Thyroid gland (tissue), 4 donors: ENCODE measurements around the gene TMEM121. TPM values are rescaled to one million over a fixed set of nuclear protein-coding genes. Genes with fewer than 3 reads are reported as not detected.
"Not testable (repeated sequence)": the region's sequence is repeated elsewhere in the genome, so short reads cannot be mapped to it uniquely, and the experiment has no call there.

Experiments
- DNase-seq, 2 donors: peaks; one replicate each; pipeline ENCODE4 v3.0.0-alpha.2; 2019
- H3K27ac ChIP-seq, 3 donors: fragments of 200-600 bp; sonication (generic); 1 replicate in 2 of 3; 2 replicates in 1 of 3; pipeline ENCODE4 v1.5.1; 2016 to 2019; ENCODE audit warnings: mild to moderate bottlenecking in 1 of 3, moderate library complexity in 1 of 3
- H3K27me3 ChIP-seq: fragments of 200-600 bp; sonication (generic); one replicate; pipeline ENCODE4 v1.5.1; 2019
- H3K36me3 ChIP-seq, 2 donors: fragments of 200-600 bp; sonication (generic); one replicate each; pipeline ENCODE4 v1.5.1; 2016 to 2019
- H3K4me1 ChIP-seq, 2 donors: fragments of 200-600 bp; sonication (generic); one replicate each; pipeline ENCODE4 v1.5.1; 2017 to 2019
- H3K4me3 ChIP-seq, 3 donors: fragments of 200-600 bp; sonication (generic); replicated peaks in 1 of 3; 1 replicate in 2 of 3; 2 replicates in 1 of 3; pipeline ENCODE4 v1.5.1; 2016; ENCODE audit warnings: mild to moderate bottlenecking in 1 of 3
- H3K9me3 ChIP-seq: fragments of 200-600 bp; sonication (generic); one replicate; pipeline ENCODE4 v1.5.1; 2017
- POLR2A ChIP-seq, 2 donors: fragments of 450-650 bp; IDR thresholded peaks; one replicate each; pipeline ENCODE4 v1.6.1; 2017; ENCODE audit warnings: antibody characterized with exemption in 2 of 2, mild to moderate bottlenecking in 2 of 2, moderate library complexity in 1 of 2
- WGBS, 2 donors: methylation state at CpG; one replicate each; pipeline ENCODE4 v1.1.5; 2017; 5-methylcytosine and 5-hydroxymethylcytosine counted together
- intact Hi-C: fragments of 100-400 bp; cut with DNase I; formaldehyde crosslinking; loops from one replicate; pipeline ENCODE4 v1.15.1; 2023
- total RNA-seq, 4 donors: library from RNA; depleted of rRNA; stranded (reverse); fragments of >200 nt; gene quantifications; one replicate each; pipeline ENCODE4 v1.2.3, GENCODE V29; 2016
- TF ChIP-seq, protein P1 (sequence below), 6 experiments: fragments of 200-600 bp in 3 of 6; fragments of 450-650 bp in 3 of 6; sonication (generic) in 3 of 6; IDR thresholded peaks; one replicate each; pipeline ENCODE4 v1.5.1; 2016 to 2019; ENCODE audit warnings: antibody characterized with exemption in 6 of 6, mild to moderate bottlenecking in 2 of 6, inconsistent platforms in 1 of 6, moderate library complexity in 1 of 6

TMEM121 gene
- total RNA-seq, 4 donors from 2014 or later = 9.3 to 19.1 (median 15.2) TPM

DNA sequence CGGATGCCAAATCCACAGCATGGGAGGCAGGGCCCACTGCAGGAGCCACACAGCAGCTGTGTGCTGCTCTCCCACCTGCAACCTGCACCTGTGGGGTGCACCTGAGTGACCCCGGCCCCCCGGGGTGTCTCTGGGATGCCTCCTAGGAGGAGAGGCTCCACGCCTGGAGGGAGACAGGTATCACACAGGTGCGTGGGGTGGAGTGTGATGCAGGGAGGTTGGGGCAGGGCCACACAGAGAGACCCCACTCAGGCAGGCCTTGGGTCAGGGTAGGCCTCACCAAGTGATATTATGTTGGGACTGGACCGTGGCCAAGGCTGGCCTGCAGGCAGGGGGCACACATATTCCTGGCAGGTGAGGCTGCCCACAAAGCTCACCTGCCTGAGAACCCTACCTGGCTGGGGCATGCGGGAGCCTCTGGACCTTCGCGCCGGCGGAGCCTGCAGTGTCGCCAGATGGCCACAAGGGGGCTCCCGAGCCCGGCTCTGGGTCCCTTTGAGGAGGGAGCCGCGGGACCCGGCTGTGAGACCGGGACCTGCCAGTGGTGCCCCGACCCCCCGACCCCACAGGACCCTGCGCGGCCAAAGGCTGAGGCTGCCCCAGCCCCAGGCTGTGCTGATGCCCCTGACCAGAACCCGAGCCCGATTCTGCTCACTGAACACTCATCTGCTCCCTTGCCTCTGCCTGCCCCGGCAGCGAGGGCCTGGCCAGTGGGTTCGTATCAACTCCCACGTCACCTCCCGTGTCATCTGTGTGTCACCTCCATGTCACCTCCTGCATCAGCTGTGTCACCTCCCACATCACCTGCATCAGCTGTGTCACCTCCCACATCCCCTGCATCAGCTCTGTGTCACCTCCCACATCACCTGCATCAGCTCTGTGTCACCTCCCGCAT is 11.4 kb downstream of the TMEM121 start:
- TF ChIP-seq POLR2A (IDR thresholded peaks at IDR 0.05) = no peak
- TF ChIP-seq, protein P1, sequence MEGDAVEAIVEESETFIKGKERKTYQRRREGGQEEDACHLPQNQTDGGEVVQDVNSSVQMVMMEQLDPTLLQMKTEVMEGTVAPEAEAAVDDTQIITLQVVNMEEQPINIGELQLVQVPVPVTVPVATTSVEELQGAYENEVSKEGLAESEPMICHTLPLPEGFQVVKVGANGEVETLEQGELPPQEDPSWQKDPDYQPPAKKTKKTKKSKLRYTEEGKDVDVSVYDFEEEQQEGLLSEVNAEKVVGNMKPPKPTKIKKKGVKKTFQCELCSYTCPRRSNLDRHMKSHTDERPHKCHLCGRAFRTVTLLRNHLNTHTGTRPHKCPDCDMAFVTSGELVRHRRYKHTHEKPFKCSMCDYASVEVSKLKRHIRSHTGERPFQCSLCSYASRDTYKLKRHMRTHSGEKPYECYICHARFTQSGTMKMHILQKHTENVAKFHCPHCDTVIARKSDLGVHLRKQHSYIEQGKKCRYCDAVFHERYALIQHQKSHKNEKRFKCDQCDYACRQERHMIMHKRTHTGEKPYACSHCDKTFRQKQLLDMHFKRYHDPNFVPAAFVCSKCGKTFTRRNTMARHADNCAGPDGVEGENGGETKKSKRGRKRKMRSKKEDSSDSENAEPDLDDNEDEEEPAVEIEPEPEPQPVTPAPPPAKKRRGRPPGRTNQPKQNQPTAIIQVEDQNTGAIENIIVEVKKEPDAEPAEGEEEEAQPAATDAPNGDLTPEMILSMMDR (IDR thresholded peaks at IDR 0.05) = peak; percentile 64 to 98 (median 86)
- no peak overlapping the region for H3K4me3 ChIP-seq
- H3K27ac ChIP-seq = no peak overlapping the region
- intact Hi-C loops = no loop called here
- peak; percentile 56 to 59 for DNase-seq
- H3K27me3 ChIP-seq = no peaks in the 10 kb centered on the region
- WGBS, 2 donors = 37 to 44% methylated on average over 8 to 13 of the region's 30 CpGs
- no peaks in the 10 kb centered on the region for H3K36me3 ChIP-seq
- H3K4me1 ChIP-seq = peaks cover 0 to 5% of the 10 kb centered on the region in 2 donors
- no peaks in the 10 kb centered on the region for H3K9me3 ChIP-seq

DNA sequence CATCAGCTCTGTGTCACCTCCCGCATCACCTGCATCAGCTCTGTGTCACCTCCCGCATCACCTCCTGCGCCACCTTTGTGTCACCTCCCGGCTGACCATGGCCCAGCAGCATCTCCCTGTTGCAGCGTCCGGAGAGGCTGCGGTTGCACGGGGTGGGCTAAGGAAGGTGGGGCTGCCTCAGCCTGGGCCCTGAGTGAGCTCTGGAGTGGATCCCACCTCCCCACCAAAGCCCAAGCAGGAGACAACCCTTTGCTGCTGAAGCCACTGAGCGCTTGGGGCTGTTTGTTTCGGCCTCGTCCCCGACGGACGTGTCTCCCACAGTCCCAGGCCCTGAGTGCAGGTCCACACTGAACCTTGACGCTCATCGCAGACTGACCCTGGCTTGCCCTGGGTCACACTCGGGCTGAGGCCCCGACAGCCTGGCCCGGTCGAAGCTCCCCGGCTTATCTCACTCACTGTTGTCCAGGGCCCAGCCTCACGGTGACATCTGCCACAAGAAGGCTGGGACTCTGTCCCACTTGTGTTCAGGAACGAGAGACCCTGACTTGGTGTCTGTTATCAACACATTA is 12.2 kb downstream of the TMEM121 start:
- 87 to 92% methylated on average over 13 to 23 of the region's 23 CpGs for WGBS, 2 donors
- intact Hi-C loops = no loop called here

DNA sequence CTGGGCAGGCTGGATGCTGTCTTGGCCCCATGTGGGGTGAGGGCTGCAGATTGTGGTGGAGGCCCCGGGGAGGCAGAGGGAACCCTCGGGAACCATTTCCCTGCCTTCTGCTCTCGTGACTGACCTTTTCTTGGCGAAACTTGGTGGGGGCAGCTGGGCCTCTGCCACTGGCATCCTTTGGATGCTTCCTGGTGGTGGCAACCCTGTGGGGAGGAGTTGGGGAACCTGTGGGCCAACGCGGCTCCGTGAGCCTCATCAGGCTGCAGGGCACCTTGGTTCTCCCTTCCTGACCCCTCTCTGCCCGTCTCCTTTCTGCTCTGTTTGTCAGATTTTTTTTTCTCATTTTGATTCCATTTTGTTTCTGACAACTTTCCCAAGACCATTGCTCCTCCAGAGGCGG is 14.4 kb downstream of the TMEM121 start:
- intact Hi-C loops = no loop called here
- Histone ChIP-seq H3K9me3 (no peaks in the 10 kb centered on the region), H3K4me1 (peaks cover 0 to 5% of the 10 kb centered on the region in 2 donors), H3K36me3 (no peaks in the 10 kb centered on the region), H3K27me3 (no peaks in the 10 kb centered on the region), H3K4me3 (no peak overlapping the region), H3K27ac (no peak overlapping the region)
- TF ChIP-seq POLR2A (IDR thresholded peaks at IDR 0.05) = no peak
- TF ChIP-seq, protein P1 (IDR thresholded peaks at IDR 0.05) = no peak
- DNase-seq = no peak
- 86 to 87% methylated on average over 9 of the region's 9 CpGs for WGBS, 2 donors

More for the DNA sequence above, 12.2 kb downstream of the TMEM121 start:
- no peak for DNase-seq
- no peak overlapping the region for H3K27ac ChIP-seq
- TF ChIP-seq, protein P1 (IDR thresholded peaks at IDR 0.05) = no peak
- no peak for TF ChIP-seq POLR2A (IDR thresholded peaks at IDR 0.05)
- no peak overlapping the region for H3K4me3 ChIP-seq
- H3K4me1 ChIP-seq = peaks cover 0 to 5% of the 10 kb centered on the region in 2 donors
- H3K36me3 ChIP-seq = no peaks in the 10 kb centered on the region
- H3K9me3 ChIP-seq = no peaks in the 10 kb centered on the region
- no peaks in the 10 kb centered on the region for H3K27me3 ChIP-seq

DNA sequence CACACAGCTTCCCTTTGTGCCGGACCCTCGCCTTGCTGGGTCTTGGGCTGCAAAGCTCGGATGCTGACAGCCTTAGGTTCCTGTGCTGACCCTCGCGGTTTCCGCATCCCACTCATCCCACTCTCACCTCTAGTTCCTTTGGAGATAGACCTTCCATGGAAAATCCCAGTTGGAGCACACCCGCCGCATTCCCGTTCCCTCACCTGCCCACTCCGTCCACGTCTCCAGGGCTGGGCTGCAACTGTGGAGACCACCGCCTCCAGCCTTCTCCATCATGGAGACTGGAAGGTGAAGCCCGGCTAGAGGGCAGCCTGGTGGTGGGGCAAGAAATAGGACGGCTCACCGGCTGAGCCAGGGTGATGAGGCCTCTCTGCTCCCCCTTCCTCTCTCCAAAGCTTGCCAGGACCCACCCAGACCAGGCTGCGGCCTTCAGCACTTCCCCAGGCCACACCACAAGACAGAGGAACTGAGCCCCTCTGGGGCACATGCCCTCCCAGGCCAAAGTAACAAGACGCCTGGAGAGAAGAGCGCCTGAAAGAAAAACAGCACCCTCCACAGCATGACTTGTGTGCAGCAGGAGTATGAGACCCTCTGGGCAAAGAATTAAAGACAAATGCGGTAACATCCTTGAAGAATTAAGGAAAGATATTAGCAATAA is 15.0 kb downstream of the TMEM121 start:
- H3K9me3 ChIP-seq = no peaks in the 10 kb centered on the region
- no peak for DNase-seq
- intact Hi-C loops = no loop called here
- H3K4me3 ChIP-seq = no peak overlapping the region
- no peaks in the 10 kb centered on the region for H3K27me3 ChIP-seq
- no peak overlapping the region for H3K27ac ChIP-seq
- 82 to 85% methylated on average over 19 of the region's 19 CpGs for WGBS, 2 donors
- TF ChIP-seq POLR2A (IDR thresholded peaks at IDR 0.05) = no peak
- TF ChIP-seq, protein P1 (IDR thresholded peaks at IDR 0.05) = no peak
- peaks cover 0 to 5% of the 10 kb centered on the region in 2 donors for H3K4me1 ChIP-seq
- no peaks in the 10 kb centered on the region for H3K36me3 ChIP-seq

DNA sequence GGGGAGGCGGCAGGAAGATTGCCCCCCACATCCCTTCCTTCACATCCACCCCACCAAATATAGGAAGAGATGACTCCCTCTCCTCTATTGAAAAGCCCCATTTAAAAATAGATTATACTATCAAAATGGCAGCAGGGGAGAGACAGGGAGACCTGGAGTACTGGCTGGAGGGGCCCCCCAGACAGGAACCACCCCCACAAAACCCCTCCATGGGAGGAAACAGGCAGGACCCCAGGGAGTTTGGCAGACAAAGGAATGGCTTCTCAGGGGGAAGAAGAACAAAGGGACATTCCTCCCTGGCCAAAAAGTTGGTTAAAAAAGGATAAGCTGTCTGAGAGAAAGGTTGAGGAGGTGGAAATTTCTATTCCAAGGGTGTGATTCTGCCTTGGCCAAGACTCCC is 19.3 kb downstream of the TMEM121 start:
- H3K36me3 ChIP-seq, H3K27me3 ChIP-seq, H3K4me1 ChIP-seq, intact Hi-C loops, H3K27ac ChIP-seq, H3K4me3 ChIP-seq, H3K9me3 ChIP-seq, DNase-seq: not testable (repeated sequence)
- WGBS, 2 donors = 50 to 90% methylated on average over 1 of the region's 1 CpG

DNA sequence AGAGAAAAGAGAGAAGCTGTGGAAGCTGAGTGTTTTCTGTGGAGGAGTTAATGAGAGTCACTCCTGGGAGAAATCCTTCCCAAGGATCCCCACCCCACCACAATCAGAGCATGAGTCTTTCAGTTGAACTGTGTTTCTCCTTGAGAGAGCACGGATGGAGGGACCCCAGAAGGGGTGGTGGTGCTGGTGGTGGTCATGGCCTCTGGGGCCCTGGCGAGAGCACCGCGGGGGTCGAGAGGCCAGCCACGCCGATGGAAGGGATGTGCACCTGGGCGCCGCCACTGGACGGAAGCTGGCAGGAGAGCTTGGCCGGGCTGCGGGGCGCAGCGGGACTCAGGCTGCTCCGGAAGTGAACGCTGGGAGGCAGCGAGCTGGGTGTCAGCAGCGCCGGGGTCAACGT is 20.0 kb downstream of the TMEM121 start:
- 85 to 90% methylated on average over 2 to 5 of the region's 20 CpGs for WGBS, 2 donors

DNA sequence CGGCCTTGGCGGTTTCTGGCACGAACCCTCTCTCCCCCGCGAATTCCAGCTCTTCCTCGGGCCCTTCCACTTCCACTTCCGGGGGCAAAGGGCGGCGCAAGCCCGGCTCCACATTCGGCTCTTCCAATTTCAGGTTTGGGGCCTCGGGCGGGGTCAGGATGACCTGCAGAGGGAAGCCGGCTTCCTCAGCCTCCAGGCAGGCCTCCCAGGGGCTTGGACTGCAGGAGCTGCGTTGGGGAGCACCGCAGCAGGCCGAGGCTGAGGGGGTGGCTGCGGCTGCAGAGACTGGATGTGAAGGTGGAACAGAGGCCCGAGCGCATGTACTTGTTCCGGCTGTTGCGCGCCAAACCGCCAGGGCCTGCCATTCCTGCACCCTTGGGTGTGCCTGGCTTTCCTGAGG is 20.7 kb downstream of the TMEM121 start:
- DNase-seq, H3K36me3 ChIP-seq, H3K27me3 ChIP-seq, H3K27ac ChIP-seq, intact Hi-C loops, H3K9me3 ChIP-seq, H3K4me1 ChIP-seq, H3K4me3 ChIP-seq: not testable (repeated sequence)
- 93 to 96% methylated on average over 8 to 10 of the region's 24 CpGs for WGBS, 2 donors

More for the DNA sequence above, 20.0 kb downstream of the TMEM121 start:
- H3K4me1 ChIP-seq, H3K27ac ChIP-seq, H3K9me3 ChIP-seq, DNase-seq, H3K4me3 ChIP-seq, intact Hi-C loops, H3K36me3 ChIP-seq, H3K27me3 ChIP-seq: not testable (repeated sequence)
